HG02610 (cell line): ENCODE measurements around the gene ANKRD29.
"Not testable (repeated sequence)": the region's sequence is repeated elsewhere in the genome, so short reads cannot be mapped to it uniquely, and the experiment has no call there.

Experiments
- ATAC-seq: cut with Tn5 transposase; IDR thresholded peaks from one replicate; pipeline ENCODE4 v1.9.1; 2021; ENCODE audit warnings: mild to moderate bottlenecking, moderate library complexity; ENCODE audit not compliant: unreplicated experiment

Gene ANKRD29

DNA sequence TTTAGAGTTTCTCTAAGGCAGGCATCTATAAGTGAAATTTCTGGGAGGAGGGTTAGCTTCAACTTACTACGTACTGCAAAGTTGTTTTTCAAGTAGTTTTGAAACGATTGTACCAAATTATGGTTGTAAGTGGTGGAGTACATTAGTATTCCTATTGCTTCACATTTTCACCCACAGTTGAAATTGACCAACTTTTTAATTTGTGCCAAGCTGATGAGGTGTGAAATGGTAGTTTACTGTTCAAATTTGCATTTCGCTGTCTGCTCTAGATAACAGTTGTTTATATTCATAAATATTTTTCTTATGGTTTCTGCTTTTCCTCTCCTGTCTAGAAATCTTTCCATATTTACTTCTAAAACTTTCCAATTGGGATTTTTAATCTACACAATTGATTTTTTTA lies 95.0 kb downstream of the ANKRD29 start:
- ATAC-seq = no peak

DNA sequence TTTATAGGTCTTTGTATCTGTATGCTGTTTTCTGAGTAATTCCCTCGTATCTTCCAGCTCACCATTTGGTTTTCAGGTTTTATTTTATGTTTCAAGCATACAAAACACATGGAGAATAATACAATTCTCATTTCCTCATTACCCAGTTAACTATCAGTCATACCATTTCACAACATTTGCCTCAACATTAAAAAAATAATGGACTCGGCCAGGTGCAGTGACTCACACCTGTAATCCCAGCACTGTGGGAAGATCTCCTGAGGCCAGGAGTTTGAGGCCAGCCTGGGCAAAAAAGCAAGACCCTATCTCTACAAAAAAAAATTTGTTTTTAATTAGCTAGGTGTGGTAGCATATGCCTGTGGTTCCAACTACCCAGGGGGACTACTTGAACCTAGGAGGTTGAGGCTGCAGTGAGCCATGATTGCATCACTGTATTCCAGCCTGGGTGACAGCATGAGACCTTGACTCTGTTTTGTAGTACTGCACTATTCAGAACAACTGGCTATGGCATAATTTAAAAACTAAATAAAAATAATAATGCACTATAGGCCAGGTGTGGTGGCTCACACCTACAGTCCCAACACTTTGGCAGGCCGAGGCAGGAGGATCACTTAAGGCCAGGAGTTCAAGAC lies 96.7 kb downstream of the ANKRD29 start:
- ATAC-seq = no peak

DNA sequence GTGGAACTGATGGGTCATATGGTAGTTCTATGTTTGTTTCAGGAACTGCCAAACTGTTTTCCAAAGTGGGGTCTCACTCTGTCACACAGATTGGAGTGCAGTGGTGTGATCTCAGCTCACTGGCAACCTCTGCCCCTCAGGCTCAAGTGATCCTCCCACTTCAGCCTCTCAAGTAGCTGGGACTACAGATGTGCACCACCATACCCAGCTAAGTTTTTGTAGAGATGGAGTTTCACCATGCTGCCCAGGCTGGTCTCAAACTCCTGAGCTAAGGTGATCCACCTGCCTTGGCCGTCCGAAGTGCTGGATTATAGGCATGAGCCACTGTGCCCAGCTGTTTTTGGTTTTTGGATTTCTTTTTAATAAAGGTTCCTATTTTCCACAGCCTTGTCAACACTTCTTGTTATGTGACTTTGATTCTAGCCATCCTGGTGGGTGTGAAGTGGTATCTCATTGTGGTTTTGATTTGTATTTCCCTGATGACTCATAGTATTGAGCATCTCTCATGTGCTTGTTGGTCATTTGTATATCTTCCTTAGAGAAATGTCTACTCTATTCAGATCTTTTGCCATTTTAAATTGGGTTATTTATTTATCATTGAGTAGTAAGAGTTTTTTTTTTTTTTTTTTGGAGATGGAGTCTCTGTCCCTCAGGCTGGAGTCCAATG lies 99.2 kb downstream of the ANKRD29 start:
- ATAC-seq = no peak

DNA sequence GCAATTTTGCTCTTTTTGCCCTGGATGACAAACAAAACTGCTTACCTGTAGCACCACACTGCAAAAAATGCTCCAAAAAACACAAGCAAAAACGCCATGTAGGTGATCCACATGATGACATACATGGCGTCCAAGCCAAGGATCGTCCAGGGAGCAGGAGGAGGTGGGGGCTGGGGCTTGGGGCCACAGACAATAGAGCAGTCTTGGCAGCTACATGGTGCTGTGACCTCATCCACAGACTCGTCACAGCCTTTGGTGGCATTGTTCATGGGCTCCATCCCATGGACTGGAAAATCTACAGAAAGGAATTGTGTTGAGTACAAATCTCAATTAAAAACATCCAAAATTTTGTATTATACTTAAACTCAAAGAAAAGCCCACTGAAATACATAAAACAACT lies 102.5 kb downstream of the ANKRD29 start:
- ATAC-seq = no peak

DNA sequence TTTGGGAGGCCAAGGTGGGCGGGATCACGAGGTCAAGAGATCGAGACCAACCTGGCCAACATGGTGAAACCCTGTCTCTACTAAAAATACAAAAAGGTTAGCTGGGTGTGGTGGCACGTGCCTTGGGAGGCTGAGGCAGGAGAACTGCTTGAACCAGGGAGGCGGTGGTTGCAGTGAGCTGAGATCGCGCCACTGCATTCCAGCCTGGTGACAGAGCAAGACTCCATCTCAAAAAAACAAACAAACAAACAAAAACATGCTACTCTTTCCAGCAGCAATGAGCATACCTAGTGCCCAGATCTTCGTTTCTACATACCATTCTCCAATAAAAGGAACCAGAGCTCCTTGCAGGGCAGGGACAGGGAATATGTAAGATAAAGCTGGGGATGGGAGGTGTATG lies 105.2 kb downstream of the ANKRD29 start:
- not testable (repeated sequence) for ATAC-seq

DNA sequence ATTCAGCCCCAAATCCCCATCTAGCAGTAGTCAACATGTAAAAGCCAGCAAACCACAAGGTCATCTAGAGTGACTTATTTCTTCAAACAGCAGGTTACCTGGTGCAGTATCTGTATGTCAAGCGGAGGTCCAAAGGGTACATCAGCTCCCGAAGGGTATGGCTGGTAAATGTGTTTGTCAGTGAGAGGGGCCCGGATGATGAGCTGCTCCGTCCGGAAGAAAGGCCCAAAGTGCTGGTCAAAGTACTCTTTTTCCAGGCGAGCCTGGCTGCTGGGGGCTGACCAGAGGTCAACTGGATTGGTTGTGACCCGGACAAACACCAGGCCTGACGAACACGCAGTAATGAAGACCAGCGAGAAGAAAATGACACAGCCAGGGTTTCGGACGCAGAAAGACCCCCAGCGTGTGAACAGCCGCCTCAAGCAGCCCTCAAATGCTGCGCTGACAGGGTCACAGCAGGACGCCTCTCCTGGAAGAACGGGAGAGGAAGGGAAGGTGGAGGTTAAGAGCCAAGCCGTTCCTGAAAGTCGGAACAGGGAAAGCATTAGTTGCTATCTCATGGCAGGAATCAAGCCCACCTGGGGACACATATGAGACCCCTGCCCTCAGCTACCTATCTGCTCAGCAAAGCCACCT lies 106.4 kb downstream of the ANKRD29 start:
- no peak for ATAC-seq

DNA sequence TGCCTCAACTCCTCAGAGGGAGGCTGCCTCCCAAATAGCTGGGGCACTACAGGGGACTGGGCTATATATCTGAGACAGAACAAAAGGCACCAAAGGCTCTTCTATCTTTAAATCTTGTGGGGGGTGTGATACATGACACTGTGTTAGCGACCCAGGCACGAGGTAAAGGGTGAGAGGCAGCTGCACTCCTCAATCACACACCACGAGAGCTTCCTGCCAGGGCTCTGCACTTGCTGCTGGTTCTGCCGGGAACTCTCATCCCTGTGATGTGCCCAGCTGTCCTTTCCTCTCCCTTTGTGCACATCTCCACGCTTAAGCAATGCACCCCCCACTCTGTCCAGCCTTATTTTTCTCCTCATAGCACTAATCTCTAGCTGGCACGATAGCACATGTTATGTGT lies 108.8 kb downstream of the ANKRD29 start:
- ATAC-seq = no peak

DNA sequence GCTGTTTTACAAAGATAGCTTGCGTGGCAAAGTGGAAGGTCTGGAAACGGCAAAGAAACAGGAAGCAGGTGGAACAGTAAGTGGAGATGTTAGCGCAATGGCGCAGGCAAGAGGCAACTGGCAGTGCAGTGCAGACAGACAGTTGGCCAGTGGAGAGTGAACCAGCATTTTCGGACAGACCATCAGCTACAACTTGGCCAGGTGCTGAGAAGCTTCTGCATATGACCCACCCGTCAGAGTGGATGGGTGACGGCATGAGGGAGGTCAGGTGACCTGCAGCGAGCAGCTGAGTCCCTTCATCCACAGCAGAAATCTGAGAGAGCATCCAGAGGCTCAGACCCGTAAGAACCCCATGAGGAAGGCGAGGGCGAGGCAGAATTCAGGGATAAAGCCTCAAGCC lies 110.2 kb downstream of the ANKRD29 start:
- no peak for ATAC-seq

DNA sequence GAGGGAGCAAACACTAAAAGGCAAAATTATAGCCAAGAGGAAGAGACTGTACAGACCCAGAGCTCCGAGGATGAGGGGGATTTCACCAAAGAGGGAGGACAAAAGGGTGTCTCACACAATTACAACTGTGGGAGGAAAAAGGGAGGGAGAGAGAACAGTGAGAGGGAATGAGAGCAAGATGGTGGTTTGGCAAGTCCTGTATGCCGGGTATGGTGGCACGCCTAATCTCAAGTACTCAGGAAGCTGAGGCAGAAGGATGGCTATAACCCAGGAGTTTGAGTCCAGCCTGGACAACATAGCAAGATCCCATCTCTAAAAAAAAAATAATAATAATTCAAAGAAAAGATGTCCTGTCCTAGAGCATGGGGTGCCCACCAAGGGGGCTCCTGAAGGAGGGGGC lies 110.7 kb downstream of the ANKRD29 start:
- no peak for ATAC-seq

DNA sequence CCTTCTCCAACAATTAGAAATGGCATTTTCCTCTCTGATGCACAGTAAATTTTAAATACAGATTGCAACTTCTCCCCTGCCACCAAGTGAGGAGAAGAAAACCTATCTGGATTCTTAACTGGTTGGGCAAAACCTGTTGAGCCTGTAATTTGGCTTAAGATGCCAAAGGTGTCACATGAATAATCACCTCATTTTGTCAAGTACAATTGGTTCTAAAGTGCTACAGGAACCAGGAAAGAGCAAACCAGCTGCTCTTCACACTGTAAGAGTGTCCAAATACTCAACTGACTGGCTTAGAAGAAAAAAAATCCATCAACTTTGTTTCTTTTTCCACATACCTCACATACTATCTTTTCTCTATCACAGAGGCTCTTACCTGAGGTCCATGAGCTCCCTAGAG lies 111.8 kb downstream of the ANKRD29 start:
- no peak for ATAC-seq
